RWPE2 (cell line): ENCODE measurements around the gene ATP1B1.

Source experiments
- ATAC-seq: fragments of 200-7000 bp; cut with Tn5 transposase; 3 replicates; pipeline ENCODE4 v1.9.1; 2021; ENCODE audit warnings: low read depth
- DNase-seq: peaks from one replicate; pipeline ENCODE4 v3.0.0-alpha.2; 2020; ENCODE audit warnings: low spot score
- H3K27ac ChIP-seq: fragments of 450-650 bp; 2 replicates; pipeline ENCODE4 v1.5.1; 2017; ENCODE audit warnings: mild to moderate bottlenecking; ENCODE audit not compliant: poor library complexity, severe bottlenecking
- H3K27me3 ChIP-seq: fragments of 250-450 bp; sonication (Bioruptor Pico); 2 replicates; pipeline ENCODE4 v1.5.1; 2021; ENCODE audit warnings: mild to moderate bottlenecking, moderate library complexity; ENCODE audit not compliant: insufficient read depth, poor library complexity, severe bottlenecking
- H3K36me3 ChIP-seq: fragments of 250-450 bp; sonication (Bioruptor Pico); 2 replicates; pipeline ENCODE4 v1.5.1; 2020; ENCODE audit warnings: low read depth, mild to moderate bottlenecking, moderate library complexity
- H3K4me1 ChIP-seq: fragments of 250-450 bp; sonication (Bioruptor Pico); 2 replicates; pipeline ENCODE4 v1.5.1; 2021; ENCODE audit warnings: mild to moderate bottlenecking, moderate library complexity; ENCODE audit not compliant: insufficient read depth, poor library complexity, severe bottlenecking
- H3K4me3 ChIP-seq: fragments of 250-450 bp; sonication (Bioruptor Pico); 2 replicates; pipeline ENCODE4 v1.5.1; 2021; ENCODE audit warnings: mild to moderate bottlenecking, moderate library complexity; ENCODE audit not compliant: severe bottlenecking
- H3K9me3 ChIP-seq: fragments of 250-450 bp; sonication (Bioruptor Pico); 2 replicates; pipeline ENCODE4 v1.5.1; 2021; ENCODE audit warnings: mild to moderate bottlenecking, moderate library complexity; ENCODE audit not compliant: severe bottlenecking
- CTCF ChIP-seq: fragments of 450-650 bp; IDR thresholded peaks from one replicate; pipeline ENCODE4 v1.5.1; 2017; ENCODE audit warnings: mild to moderate bottlenecking, moderate library complexity; ENCODE audit not compliant: poor library complexity, severe bottlenecking

The ATP1B1 gene

GRCh38 chr1:169062152-169062551 lies 44.3 kb upstream of the ATP1B1 start:
- H3K4me3 ChIP-seq: no peak overlapping the region
- H3K4me1 ChIP-seq: peaks cover 20% of the 10 kb centered on the region
- TF ChIP-seq CTCF: no peak
- peaks cover 1% of the 10 kb centered on the region for H3K9me3 ChIP-seq
- H3K27me3 ChIP-seq: no peaks in the 10 kb centered on the region
- peak overlapping the region; percentile 97 for H3K27ac ChIP-seq
- no peak for ATAC-seq
- no peak for DNase-seq
- H3K36me3 ChIP-seq: no peaks in the 10 kb centered on the region

GRCh38 chr1:169064103-169064502 lies 42.4 kb upstream of the ATP1B1 start:
- Histone ChIP-seq H3K27me3 (no peaks in the 10 kb centered on the region), H3K4me1 (peaks cover 18% of the 10 kb centered on the region), H3K4me3 (no peak overlapping the region), H3K9me3 (peaks cover 5% of the 10 kb centered on the region), H3K27ac (no peak overlapping the region), H3K36me3 (no peaks in the 10 kb centered on the region)
- no peak for ATAC-seq
- DNase-seq: no peak
- TF ChIP-seq CTCF: no peak

- Histone ChIP-seq H3K4me3 (no peak overlapping the region), H3K9me3 (peaks cover 5% of the 10 kb centered on the region), H3K4me1 (no peaks in the 10 kb centered on the region), H3K36me3 (no peaks in the 10 kb centered on the region), H3K27me3 (no peaks in the 10 kb centered on the region), H3K27ac (no peak overlapping the region)
- DNase-seq: no peak
- no peak for ATAC-seq
- no peak for TF ChIP-seq CTCF
Observed at GRCh38 chr1:169070547-169070946, 35.9 kb upstream of the ATP1B1 start.

GRCh38 chr1:169070958-169071357 lies 35.5 kb upstream of the ATP1B1 start:
- no peak for DNase-seq
- peaks cover 5% of the 10 kb centered on the region for H3K9me3 ChIP-seq
- no peaks in the 10 kb centered on the region for H3K4me1 ChIP-seq
- H3K27ac ChIP-seq: no peak overlapping the region
- no peaks in the 10 kb centered on the region for H3K36me3 ChIP-seq
- ATAC-seq: no peak
- no peak overlapping the region for H3K4me3 ChIP-seq
- TF ChIP-seq CTCF: no peak
- no peaks in the 10 kb centered on the region for H3K27me3 ChIP-seq

- TF ChIP-seq CTCF: no peak
- Histone ChIP-seq H3K36me3 (no peaks in the 10 kb centered on the region), H3K27ac (no peak overlapping the region), H3K9me3 (no peaks in the 10 kb centered on the region), H3K4me3 (no peak overlapping the region), H3K4me1 (no peaks in the 10 kb centered on the region), H3K27me3 (no peaks in the 10 kb centered on the region)
- ATAC-seq (no peak), DNase-seq (no peak)
Observed at GRCh38 chr1:169072945-169073725, 33.4 kb upstream of the ATP1B1 start.
